GM19455 (cell line): ENCODE measurements around the gene MSH2.

Experiments
- ATAC-seq: cut with Tn5 transposase; IDR thresholded peaks from one replicate; pipeline ENCODE4 v1.9.1; 2021; ENCODE audit not compliant: unreplicated experiment

MSH2 gene

DNA sequence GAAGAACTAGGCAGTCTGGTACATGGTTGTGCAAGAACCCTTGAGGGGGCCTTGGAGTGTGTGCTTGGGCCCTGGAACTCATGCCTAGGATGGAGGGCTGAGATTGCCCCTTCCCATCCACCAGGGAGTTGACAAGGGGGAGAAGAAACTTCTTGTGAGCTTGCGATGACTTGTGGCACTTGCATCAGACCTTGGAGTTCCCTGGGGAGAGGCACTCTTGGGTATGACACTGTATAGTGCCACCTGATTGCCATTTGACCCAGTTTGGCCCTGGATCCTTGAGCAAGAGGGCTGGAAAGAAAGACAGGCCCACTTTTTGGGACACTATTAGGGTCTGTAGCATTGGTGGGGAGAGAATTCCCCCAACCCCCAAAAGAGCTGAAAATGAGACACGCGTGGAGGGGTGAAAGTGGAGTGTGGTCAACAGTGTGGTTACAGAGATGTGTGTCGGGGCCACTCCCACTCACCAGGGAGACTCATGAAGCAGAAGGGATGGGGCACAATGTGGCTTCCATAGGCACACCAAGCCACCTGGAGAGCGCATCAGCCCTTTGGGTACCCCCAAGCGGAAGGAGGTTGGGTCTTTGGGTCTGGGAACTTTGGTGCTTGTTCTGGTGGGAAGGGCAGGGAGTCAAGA lies 101.3 kb downstream of the MSH2 start:
- ATAC-seq: no peak

DNA sequence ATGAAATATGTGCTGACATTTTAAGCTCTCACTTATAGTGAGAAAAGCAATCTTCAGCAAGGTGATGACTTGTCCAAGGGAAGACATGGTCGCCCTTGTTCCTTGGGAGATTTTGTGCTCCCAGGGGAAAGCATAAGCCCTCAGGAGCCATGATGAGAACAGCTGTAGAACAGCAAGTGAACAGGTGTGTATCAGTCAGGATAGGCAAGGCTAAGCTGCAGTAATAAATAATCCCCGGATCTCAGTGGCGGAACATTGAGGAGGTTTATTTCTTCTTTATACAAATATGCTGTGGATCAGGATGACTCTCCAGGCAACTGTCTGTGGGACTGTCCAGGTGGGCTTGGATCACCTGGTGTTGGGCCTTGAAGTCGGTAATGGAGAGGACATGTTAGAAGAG lies 103.1 kb downstream of the MSH2 start:
- no peak for ATAC-seq

DNA sequence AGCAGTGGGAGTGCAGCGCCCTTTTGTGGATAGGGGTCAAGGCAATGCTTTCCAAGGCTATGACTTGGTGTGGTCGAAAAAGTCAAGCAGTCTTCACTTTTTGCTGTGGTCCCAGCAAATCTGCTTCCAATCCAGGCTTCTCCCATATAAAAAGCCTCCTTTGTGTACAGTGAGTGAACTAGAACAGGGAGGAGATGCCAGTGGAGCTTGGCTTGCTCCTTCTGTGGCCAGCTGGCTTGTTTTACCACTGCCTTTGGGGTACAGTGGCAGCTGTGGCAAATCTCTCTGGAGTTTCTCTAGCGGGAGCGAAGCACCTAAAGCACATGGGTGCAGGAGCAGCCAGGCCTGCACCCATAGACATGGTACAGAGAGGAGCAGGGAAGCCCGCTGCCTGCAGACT lies 103.5 kb downstream of the MSH2 start:
- ATAC-seq: no peak

DNA sequence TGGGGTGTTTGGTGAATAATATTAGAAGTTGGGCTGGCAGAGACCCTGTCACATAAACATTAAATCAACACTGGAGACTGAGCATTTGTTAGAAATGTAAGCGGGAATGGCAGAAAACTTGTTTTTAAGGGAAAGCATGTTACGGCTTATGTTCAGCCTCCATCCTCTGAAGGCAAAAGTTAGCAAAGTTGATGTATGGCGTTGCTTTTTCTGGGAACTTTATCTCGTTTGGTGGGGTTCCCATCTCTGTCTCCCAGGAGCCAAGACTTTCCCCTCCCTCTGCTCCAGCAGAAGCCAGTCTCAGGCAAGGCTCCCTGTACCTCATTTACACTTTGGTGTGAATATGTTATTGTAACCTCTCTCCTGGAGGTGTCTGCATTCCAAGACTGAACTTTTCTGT lies 105.1 kb downstream of the MSH2 start:
- no peak for ATAC-seq

DNA sequence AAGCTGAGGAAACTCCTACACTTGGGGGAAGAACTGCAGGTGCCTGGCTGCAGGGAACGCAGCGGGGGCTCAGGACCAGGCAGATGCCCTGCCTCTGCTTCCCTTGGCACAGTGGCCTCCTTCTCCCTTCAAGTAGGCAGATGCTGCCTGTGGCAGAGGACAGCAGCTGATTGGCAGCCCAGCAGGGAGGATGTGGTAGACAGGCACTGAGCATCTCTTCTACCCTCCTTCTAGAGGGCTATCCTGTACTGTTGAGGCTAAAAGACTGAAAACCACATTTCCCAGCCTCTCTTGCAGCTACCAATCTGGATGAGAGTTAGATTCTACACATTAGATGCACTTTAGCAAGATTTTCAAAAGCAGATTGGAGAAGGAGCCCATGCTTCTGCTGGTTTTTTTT lies 105.7 kb downstream of the MSH2 start:
- ATAC-seq: no peak

DNA sequence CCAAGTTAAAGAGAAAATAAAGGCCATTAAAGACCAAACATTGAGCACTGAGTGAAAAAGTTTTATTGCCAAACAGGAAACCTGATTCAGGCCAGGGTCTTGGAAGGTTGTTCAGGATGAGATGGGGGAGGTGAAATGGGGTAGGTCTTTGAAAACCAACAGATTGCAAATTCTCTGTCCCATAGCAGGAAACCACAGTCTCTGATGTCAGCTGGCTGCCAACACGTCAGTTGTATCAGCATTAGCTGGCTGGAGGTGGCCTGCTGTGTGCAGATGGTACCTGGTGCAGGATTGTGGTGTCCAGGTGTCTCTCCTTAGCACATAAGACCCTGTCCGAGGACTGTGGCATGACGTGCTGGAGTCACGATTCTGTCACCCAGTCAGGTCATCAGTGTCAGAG lies 106.3 kb downstream of the MSH2 start:
- ATAC-seq: no peak

DNA sequence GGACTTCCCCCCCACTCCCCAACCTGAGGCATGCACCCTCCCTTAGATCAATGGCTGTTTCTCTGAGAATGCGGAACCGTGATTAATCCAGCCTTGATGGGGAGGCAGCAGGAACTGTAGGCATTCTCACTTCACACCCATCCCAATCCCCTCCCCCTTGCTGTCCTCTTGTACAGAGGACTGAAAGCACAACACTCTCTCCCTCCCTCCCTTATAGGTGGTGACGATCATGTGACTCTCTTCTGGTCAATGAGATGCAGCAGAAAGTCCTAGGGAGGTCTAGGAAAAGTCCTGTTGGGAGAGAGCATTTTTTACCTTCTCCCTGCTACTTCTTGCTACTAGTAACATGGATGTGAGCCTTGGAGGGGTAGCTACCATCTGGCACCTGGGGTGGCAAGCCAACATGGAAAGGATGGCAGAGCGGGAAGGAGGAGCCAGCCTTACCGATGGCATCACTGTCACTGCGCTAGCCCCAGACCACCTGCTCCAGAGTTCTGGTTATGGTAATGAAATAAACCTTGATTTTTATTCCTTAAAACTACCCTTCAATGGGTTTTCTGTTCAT lies 106.9 kb downstream of the MSH2 start:
- ATAC-seq: no peak

DNA sequence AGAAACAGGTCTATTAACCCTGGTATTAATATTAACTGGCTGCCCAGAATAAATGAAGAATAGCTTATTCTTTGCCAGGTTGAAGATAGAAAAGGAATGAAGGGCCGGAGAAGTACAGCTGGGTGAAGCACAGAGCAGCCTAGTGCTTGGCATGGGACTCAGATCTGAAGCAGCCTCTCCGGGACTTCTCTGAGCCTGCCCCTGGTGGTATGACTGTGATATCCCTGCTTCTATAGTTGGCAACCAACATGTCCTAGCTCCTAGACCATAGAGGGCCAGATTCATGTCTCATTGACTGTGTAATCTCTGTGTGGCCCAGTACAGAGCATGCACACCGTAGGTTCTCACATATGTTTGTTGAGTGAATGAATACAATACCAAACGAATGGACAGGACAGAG lies 107.8 kb downstream of the MSH2 start:
- ATAC-seq: no peak

DNA sequence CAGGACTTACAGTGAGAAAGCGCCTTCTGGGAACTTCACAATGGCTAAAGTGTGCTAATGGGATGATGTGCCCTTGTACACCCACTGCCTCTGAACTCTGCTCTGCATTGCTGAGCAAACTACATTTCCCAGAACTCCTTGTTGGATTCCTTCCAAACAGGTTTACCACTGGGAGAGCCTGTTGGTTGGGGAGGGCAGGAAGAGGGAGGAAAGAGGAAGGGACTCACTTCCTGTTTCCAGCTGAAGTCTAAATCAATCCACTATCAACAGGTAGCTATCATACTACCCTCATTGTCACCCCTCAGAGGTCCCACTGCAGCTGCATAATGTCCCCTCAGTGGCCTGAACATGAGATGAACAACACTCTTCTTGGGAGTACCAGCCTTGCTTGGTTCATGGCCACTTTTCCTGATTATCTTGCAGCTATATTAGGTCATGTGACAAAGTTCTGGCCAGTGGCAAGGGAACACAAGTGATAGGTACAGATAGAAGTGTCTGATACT lies 109.7 kb downstream of the MSH2 start:
- ATAC-seq: no peak

DNA sequence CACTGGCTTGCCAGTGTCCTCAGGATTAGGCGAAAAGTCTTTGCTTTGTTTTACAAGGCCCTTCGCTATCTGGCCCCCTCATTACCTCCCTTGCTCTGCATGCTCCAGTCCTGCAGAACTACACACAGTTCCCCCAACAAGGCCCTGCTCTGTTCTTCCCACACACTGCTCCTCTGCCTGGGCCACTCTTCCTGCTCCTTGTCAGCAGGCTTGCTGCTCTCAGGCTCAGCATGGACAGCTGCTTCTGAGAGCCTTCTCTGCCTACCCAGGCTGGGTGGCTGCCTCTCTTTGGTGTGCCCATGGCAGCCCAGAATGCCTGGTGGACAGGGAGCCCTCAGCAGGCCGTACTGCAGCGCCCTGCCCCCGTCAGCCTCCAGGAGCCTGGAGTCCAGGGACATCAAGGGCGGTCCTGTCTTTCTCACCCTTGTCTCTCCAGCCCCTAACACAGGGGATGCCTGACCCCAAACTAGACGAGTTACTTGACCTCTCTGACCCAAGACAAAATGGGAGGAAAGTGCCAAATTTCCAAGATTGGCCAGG lies 111.1 kb downstream of the MSH2 start:
- ATAC-seq: no peak

DNA sequence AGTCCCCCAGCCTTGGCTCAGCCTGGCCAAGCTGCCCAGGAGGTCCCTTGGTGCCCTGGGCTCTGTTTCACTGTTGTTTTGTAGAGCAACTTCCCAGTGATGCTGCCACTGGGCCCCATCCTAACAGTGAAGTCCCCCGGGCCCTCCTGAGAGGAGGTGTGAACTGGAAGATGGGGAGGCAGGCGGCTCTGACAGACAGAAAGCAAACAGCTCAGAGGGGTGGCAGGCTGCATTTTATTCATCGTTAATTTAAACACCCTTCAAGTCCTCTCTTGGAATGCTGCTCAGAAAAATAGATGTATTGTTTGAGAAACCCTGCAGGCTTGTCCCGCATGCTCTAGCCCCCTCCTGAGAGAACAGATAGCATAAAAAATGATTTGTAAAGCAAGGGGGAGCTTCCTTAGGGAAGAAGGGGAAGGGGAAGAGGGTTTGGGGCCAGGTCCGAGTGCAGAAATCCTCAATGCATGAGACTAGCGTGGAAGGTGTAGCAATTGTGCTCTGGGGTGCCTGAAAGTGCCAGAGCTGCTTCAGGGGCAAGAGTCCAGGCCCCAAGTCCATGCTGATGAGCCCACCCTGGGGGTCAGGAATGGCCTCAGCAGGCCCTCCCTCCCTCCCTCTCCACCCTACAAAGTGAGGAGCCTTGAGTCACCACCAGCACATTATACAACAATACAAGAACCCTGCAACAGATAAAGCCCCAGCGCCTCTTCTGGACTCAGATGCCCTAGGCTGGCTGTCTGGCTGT lies 113.6 kb downstream of the MSH2 start:
- no peak for ATAC-seq

DNA sequence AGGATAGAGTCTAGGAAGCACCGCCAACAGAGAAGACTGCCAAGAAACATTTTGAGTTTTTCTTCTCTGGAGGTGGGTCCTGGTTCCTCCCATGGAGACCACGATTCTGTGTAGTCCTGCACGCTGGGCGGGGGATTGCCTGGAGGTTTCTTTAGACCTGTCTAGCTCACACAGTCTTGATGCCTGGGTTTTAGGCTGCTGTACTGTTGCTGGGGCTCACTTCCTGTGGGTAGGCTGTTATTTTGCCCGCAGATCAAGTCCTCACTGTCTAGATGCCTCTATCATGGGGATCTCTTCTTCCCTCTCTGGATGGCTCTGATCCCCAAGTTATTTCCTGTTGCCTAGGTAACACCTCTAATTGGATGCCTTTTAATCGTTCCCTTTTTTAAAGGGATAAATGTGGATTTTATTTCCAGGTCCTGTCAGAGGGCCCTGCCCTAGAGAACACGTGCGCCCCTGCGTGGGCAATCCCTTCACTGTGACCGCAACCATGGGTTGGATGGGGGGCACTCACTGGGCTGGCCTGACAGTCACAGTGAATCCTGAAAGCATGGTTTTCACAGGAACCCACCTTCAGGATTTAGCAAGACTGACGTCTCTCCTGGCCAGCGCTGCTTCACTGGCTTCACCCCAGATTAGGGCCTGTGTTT lies 115.7 kb downstream of the MSH2 start:
- ATAC-seq: no peak

DNA sequence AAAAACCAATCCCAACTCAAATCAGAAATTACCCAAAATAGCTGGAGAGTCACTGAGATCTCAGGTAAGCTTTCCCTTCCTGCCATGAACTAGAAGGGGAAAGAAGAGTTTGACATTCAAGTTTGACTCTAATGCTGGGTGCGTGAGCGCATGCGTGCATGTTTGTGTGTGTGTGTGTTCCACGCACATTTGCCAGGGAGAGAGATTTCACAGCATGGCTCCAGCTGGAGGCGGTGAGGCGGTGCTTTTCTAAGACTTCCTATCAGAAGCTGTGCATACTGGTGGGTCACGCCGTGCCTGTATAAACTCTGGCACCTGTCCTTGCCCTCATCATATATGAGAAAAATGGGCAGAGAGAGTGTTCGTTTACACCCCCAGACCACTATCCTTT lies 116.2 kb downstream of the MSH2 start:
- ATAC-seq: no peak

DNA sequence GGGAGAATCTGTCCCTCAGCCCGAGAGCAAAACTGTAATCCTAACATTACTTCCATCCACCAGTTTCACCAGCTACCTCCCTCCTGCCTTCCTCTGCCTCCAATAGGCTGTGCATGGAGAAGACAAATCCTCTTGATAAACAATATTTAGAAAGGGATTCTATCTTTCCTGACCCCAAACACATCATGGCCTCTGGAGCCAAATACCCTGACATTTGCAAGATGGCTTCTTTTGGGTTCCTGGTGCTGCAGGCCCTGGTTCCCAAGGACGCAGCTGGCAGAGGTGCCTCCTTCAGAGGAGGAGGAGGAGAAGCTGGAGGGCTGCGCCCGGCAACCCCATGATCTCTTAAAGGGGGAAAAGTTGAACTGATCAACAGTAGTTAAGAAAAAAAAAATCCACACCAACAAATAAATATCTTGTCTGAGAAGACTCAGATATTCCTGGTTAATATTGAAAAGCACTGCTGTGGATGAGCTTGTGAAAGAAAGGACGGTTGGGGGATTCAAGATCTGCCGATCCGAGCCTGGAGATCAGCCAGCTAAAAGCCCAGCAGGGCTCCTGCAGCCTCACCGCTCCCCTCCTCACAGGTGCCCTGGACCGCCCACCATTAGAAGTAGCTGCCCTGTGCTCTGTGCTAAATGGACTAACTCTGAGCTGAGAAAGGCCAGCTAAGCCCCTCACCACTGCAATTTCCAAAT lies 116.8 kb downstream of the MSH2 start:
- ATAC-seq: no peak

DNA sequence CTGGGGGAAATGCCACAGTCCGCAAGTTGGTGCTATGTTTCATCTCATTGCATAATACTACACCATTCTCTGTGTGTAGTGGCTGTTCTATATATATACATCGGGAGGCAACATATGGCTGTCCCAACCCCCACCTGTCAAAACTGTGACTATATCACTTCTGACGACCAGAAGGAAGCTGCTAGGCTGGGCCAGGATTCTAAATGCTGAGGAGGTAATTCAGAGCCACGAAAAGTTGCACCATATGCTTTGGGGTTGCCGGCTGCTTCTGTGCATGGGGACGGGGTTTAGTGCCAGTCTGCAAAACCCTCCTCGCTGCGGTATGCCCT lies 117.3 kb downstream of the MSH2 start:
- ATAC-seq: no peak

DNA sequence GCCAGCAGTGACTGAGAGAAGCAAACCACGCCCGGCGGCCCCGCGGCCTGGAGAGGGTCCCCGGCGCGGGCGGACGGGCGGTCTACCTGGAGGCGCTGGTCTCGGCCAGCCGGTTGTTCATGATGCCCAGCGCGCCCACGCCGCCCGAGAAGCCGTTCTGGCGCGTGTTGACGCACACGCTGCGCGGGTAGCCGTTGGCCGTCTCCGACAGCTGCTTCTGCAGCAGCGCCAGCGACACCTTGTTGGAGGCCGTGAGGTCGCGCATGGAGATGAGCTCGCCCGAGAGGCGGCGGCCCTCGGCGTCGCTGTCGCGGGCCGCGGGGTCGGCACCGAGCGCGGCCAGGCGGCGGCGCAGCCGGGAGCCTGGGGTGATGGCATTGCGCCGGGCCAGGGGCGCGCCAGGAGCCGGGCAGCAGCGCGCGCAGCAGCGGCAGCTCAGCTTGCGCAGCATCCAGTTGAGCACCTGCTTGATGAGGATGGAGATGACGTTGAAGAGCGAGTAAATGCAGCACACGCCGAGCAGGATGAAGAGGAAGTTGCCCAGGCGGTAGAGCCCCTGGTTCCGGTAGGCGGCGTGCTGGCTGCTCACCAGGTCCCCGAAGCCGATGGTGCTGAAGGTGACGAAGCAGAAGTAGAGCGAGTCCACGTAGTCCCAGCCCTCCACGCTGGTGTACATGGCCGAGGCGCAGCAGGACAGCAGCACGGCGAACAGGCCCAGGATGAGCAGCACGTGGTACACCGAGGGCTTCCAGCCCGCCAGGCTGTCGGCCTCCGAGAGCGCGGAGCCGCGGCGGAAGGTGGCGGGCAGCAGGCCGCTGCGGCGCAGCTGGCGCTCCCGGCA lies 118.1 kb downstream of the MSH2 start:
- ATAC-seq: peak; percentile 82

DNA sequence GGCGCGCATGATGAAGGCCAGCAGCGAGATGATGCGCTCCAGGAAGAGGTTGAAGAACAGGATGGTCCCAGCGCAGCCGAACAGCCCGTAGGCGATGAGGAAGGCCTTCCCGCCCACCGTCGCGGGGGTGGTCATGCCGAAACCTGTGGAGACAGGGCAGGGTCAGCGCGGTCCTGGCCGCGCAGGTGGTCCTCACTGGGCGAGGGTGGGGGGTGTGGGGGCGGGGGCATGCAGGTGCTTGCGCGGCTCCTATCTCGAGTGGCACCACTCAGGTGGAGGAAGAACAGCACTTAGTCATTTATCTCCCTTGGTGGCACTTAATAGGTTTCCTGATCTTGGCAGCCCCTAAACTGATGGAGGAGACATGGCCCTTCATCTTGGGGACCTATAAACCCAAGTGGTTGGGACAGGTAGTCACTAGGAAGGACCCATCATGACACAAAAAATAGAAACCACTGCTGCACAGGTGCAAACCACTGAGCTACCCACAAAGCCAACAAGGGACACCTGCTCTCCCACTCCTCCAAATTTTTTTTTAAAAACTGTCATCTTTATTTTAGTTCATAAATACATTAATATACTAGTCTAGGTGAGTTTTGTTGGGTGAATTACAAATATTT lies 118.8 kb downstream of the MSH2 start:
- ATAC-seq: no peak

DNA sequence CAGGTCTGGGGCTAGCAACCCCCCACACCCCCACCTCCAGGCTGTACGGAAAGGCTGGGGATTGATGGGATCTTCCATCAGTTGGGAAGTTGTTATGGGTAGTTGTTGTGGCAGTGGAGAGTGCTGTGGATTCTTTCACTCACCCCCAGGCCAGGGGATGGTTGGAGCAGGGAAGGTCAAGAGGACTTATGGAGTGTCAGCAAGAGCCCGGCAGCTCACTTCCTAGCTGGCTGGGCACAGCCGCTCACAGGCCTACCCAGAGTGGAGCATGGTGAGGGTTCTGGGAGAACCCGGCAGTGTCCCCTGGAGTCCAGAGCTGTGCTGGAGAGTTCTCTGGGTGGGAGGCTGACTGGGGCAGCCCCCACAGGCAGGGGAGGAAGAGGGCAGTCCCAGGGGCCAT lies 122.2 kb downstream of the MSH2 start:
- ATAC-seq: no peak

DNA sequence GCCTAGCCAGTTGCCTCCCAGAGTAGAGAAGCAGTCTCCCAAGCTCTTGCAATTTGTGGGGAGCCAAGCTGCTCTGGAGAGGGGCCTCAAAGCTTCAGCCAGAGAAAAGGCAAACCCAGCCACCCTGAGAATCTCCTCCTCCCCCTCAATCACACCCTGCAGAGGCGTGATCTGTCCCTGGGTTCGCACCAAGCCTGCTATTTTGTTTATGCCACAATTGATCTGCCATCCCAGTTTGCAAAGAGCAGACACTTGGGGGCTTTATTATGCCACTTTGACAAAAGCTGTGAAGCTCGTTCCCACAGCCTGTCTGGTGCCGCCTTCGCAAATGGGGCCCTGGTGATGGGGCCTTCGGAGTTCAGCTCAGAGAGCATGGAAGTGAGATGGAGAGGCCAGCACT lies 125.5 kb downstream of the MSH2 start:
- no peak for ATAC-seq

DNA sequence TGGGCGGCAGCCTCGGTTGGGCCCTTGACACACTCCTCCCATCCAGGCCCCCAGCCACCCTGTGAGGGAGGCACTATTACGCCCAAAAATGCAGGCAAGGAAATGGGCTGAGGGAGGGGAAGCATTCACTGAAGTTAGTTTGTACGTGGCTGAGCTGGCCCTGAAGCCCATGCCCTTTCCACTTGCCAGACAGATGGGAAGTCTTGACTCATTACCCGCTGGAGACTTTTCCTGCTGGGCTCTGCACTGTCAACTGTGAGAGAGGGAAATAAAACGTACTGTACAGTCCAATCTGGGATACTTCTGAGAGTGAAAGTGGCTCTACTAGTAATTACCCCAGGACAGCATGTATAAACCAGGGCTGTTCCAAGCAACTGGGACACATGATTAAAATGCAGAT lies 125.9 kb downstream of the MSH2 start:
- no peak for ATAC-seq
